ENCODE results near the gene SSBP3. TPM values are rescaled to one million over a fixed set of nuclear protein-coding genes. Genes with fewer than 3 reads are reported as not detected.

SSBP3 gene
- total RNA-seq, 4 donors from 2014 or later, result 17.1 to 25.4 (median 21.5) TPM

DNA sequence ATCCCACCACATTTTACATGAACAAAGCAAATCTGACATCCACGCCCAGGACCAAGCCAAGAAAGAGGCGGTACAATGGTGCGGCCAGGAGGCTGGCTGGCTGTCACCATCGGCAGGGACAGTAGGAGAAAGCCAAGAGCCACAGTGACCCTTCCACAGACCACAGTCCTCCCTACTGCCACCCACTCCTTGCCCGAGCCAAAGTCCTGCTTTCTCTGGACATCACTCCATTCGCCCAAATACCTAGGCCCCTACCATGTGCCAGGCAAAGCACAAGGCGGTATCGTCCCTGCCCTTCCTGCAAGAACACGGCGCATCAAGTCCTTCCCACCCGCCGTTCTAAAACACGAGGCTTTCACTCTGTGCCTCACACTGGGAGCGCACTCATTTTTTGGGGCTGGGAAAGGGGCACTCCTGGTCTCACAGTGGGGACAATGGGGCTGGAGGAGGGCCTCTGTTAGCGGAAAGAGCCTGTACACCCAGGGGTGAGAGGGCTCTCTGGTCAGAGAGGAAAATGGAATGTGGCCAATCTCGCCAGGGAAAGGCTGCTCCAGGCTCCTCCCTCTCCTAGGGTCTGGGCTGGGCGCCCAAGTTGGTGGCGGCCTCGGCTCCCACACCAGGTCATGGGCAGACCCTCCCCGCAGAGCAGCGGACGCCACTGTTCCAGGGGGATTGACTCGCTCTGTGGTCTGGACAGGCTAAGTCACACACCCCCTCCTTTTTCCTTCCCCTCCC lies 26.5 kb downstream of the SSBP3 start:
- Histone ChIP-seq H3K4me1 (peaks cover 2 to 64% (median 12%) of the 10 kb centered on the region in 3 donors), H3K27me3 (no peaks in the 10 kb centered on the region), H3K36me3 (peaks cover 0 to 70% (median 0%) of the 10 kb centered on the region in 3 donors), H3K27ac (peak overlapping the region in 3 of 4 donors; percentile 6 to 39 (median 25)), H3K4me3 (no peak overlapping the region), H3K9me3 (no peaks in the 10 kb centered on the region)
- intact Hi-C loops (cut with DNase I), result no loop called here
- TF ChIP-seq CTCF (IDR thresholded peaks at IDR 0.05) (no peak), POLR2A (IDR thresholded peaks at IDR 0.05) (no peak)
- no peak for DNase-seq
- WGBS, 2 donors, result 78 to 81% methylated on average over 5 to 15 of the region's 23 CpGs

- H3K4me3 ChIP-seq, result no peak overlapping the region
- intact Hi-C loops (cut with DNase I), result no loop called here
- no peak overlapping the region for H3K27ac ChIP-seq
- H3K27me3 ChIP-seq, result no peaks in the 10 kb centered on the region
- peaks cover 0 to 63% (median 0%) of the 10 kb centered on the region in 3 donors for H3K36me3 ChIP-seq
- WGBS, 2 donors, result 77 to 82% methylated on average over 12 to 16 of the region's 16 CpGs
- TF ChIP-seq CTCF (IDR thresholded peaks at IDR 0.05) (no peak), POLR2A (IDR thresholded peaks at IDR 0.05) (no peak)
- no peak for DNase-seq
- no peaks in the 10 kb centered on the region for H3K9me3 ChIP-seq
- peaks cover 0 to 70% (median 12%) of the 10 kb centered on the region in 3 donors for H3K4me1 ChIP-seq
Observed at GRCh38 chr1:54378874-54379554, 27.2 kb downstream of the SSBP3 start.

- Histone ChIP-seq H3K27ac (no peak overlapping the region), H3K4me1 (peaks cover 0 to 75% (median 12%) of the 10 kb centered on the region in 3 donors), H3K36me3 (peaks cover 0 to 61% (median 0%) of the 10 kb centered on the region in 3 donors), H3K9me3 (no peaks in the 10 kb centered on the region), H3K4me3 (no peak overlapping the region), H3K27me3 (no peaks in the 10 kb centered on the region)
- DNase-seq, result no peak
- intact Hi-C loops (cut with DNase I), result no loop called here
- TF ChIP-seq CTCF (IDR thresholded peaks at IDR 0.05), result no peak
- WGBS, 2 donors, result 56 to 68% methylated on average over 8 to 11 of the region's 17 CpGs
Observed at GRCh38 chr1:54378157-54378873, 27.9 kb downstream of the SSBP3 start.

GRCh38 chr1:54377040-54377691 lies 29.0 kb downstream of the SSBP3 start:
- Histone ChIP-seq H3K4me3 (no peak overlapping the region), H3K9me3 (no peaks in the 10 kb centered on the region), H3K36me3 (peaks cover 0 to 56% (median 0%) of the 10 kb centered on the region in 3 donors), H3K27me3 (no peaks in the 10 kb centered on the region), H3K4me1 (peaks cover under 1 to 86% (median 17%) of the 10 kb centered on the region in 3 donors), H3K27ac (peak overlapping the region in 2 of 4 donors; percentile 10 to 42)
- intact Hi-C loops (cut with DNase I), result no loop called here
- 78 to 81% methylated on average over 7 to 8 of the region's 8 CpGs for WGBS, 2 donors
- DNase-seq, result no peak
- TF ChIP-seq CTCF (IDR thresholded peaks at IDR 0.05) (no peak), POLR2A (IDR thresholded peaks at IDR 0.05) (no peak)
